Mesendoderm (in vitro differentiated cells): ENCODE data around the gene AP5Z1.

Experiments used
- DNase-seq: peaks from one replicate; pipeline ENCODE4 v3.0.0; 2013
- H2AK5ac ChIP-seq: 2 replicates; pipeline ENCODE4 v1.6.1; 2013; ENCODE audit warnings: low read length, inconsistent platforms
- H2BK120ac ChIP-seq: 2 replicates; pipeline ENCODE4 v1.6.1; 2013; ENCODE audit warnings: low read depth, mild to moderate bottlenecking, low read length, moderate library complexity, mixed read lengths
- H2BK15ac ChIP-seq: replicated peaks from 2 replicates; pipeline ENCODE4 v1.6.1; 2013; ENCODE audit warnings: low read depth, mild to moderate bottlenecking, moderate library complexity
- H2BK5ac ChIP-seq: 2 replicates; pipeline ENCODE4 v1.6.1; 2013; ENCODE audit warnings: low read length, inconsistent platforms
- H3K18ac ChIP-seq: 2 replicates; pipeline ENCODE4 v1.6.1; 2013; ENCODE audit warnings: mild to moderate bottlenecking, low read length, mixed read lengths
- H3K23ac ChIP-seq: one replicate; pipeline ENCODE4 v1.6.1; 2013; ENCODE audit warnings: low read length
- H3K27ac ChIP-seq: 2 replicates; pipeline ENCODE4 v1.5.1; 2013; ENCODE audit warnings: low read depth, mild to moderate bottlenecking, inconsistent platforms, low read length, moderate library complexity
- H3K27me3 ChIP-seq: 2 replicates; pipeline ENCODE4 v1.6.1; 2013; ENCODE audit warnings: low read length, control low read depth, mild to moderate bottlenecking, inconsistent platforms; ENCODE audit not compliant: insufficient read depth, poor library complexity
- H3K36me3 ChIP-seq: 2 replicates; pipeline ENCODE4 v1.6.1; 2013; ENCODE audit warnings: low read length, inconsistent platforms; ENCODE audit not compliant: control insufficient read depth, insufficient read depth
- H3K4ac ChIP-seq: one replicate; pipeline ENCODE4 v1.6.1; 2013; ENCODE audit warnings: low read depth, mild to moderate bottlenecking, low read length, moderate library complexity
- H3K4me1 ChIP-seq: 2 replicates; pipeline ENCODE4 v1.6.1; 2013; ENCODE audit warnings: low read depth, low read length, inconsistent platforms; ENCODE audit not compliant: control insufficient read depth
- H3K4me2 ChIP-seq: 2 replicates; pipeline ENCODE4 v1.6.1; 2013; ENCODE audit warnings: low read length
- H3K4me3 ChIP-seq: 2 replicates; pipeline ENCODE4 v1.5.1; 2013; ENCODE audit warnings: mild to moderate bottlenecking, low read length
- H3K56ac ChIP-seq: one replicate; pipeline ENCODE4 v1.6.1; 2013; ENCODE audit warnings: low read length
- H3K79me1 ChIP-seq: 2 replicates; pipeline ENCODE4 v1.6.1; 2013; ENCODE audit warnings: low read length, inconsistent platforms
- H3K79me2 ChIP-seq: 2 replicates; pipeline ENCODE4 v1.6.1; 2013; ENCODE audit warnings: mild to moderate bottlenecking, low read length; ENCODE audit not compliant: control insufficient read depth, insufficient read depth
- H3K9ac ChIP-seq: 2 replicates; pipeline ENCODE4 v1.6.1; 2013; ENCODE audit warnings: low read length, inconsistent platforms
- H4K5ac ChIP-seq: one replicate; pipeline ENCODE4 v1.6.1; 2013; ENCODE audit warnings: low read length
- H4K8ac ChIP-seq: one replicate; pipeline ENCODE4 v1.6.1; 2013; ENCODE audit warnings: low read depth, mild to moderate bottlenecking, control low read depth, low read length, moderate library complexity
- WGBS: extraction: QIAGEN DNeasy Blood & Tissue Kit; methylation state at CpG from one replicate; pipeline ENCODE4 v1.1.7; 2013; ENCODE audit warnings: low lambda C conversion rate, missing lambda C conversion rate; ENCODE audit not compliant: insufficient coverage; ENCODE audit errors: extremely low coverage; 5-methylcytosine and 5-hydroxymethylcytosine counted together

The AP5Z1 gene

GRCh38 chr7:4788627-4789189, 13.3 kb downstream of the AP5Z1 start:
- no peak overlapping the region for H3K4me3 ChIP-seq
- H3K4me1 ChIP-seq = no peaks in the 10 kb centered on the region
- no peak overlapping the region for H3K4ac ChIP-seq
- no peaks in the 10 kb centered on the region for H3K79me1 ChIP-seq
- no peak for DNase-seq
- H3K79me2 ChIP-seq = no peaks in the 10 kb centered on the region
- H2BK120ac ChIP-seq = no peak overlapping the region
- no peak overlapping the region for H4K8ac ChIP-seq
- no peaks in the 10 kb centered on the region for H3K36me3 ChIP-seq
- no CpG with 5 or more reads among the region's 27 CpGs for WGBS
- H3K18ac ChIP-seq = no peak overlapping the region
- no peak overlapping the region for H3K56ac ChIP-seq
- H3K27me3 ChIP-seq = no peaks in the 10 kb centered on the region
- H3K27ac ChIP-seq = no peak overlapping the region
- no peak overlapping the region for H3K4me2 ChIP-seq
- no peak overlapping the region for H2BK15ac ChIP-seq
- no peak overlapping the region for H3K23ac ChIP-seq
- no peak overlapping the region for H3K9ac ChIP-seq
- H4K5ac ChIP-seq = no peak overlapping the region
- no peak overlapping the region for H2BK5ac ChIP-seq
- no peak overlapping the region for H2AK5ac ChIP-seq

DNA sequence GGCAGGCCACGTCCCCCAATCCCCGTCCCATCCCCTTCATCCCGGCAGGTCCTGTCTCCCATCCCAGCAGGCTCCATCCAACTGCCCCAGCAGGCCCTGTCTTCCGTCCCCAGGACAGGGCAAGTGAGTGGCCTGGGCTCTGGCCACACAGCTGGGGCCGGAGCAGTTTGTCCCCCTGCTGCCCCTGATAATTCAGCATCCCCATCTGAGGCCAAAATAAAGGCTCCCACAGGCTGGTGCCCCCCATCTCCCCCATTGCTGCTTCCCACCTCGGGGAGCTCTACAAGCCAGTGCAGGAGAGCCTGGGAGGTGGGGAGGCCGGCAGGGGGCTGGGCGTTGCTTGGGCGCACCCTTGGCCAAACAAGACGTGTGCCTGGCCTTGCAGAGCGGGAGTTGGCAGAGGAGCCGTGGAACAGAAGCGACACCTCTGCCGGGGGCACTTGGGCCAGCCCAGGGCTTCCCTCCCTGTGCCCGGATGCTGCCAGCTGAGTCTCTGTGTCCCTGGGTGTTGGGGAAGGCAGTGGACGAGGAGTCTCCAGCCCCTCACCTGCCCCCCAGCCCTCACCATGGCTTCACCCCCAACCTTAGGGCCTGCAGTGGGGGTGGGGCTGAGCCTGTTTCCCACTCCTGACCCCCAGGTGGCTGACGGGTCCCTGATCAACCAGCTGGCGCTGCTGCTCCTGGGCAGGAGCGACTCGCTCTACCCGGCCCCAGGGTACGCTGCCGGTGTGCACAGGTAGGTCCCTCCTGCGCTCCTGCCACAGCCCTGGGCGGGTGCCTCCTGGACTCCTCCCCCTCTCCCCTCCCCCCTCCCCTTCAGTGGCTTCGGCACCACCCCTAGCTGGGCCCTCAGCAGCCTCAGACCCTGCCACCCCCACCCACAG, 14.0 kb downstream of the AP5Z1 start:
- WGBS = no CpG with 5 or more reads among the region's 26 CpGs
- H3K36me3 ChIP-seq = no peaks in the 10 kb centered on the region

GRCh38 chr7:4790078-4790465, 14.6 kb downstream of the AP5Z1 start:
- no peak overlapping the region for H3K4me2 ChIP-seq
- H3K4ac ChIP-seq = no peak overlapping the region
- H3K4me1 ChIP-seq = no peaks in the 10 kb centered on the region
- no peak overlapping the region for H2BK15ac ChIP-seq
- no peak overlapping the region for H3K23ac ChIP-seq
- no peak overlapping the region for H2BK5ac ChIP-seq
- no peak overlapping the region for H3K56ac ChIP-seq
- H3K79me1 ChIP-seq = no peaks in the 10 kb centered on the region
- H3K9ac ChIP-seq = no peak overlapping the region
- H3K27me3 ChIP-seq = no peaks in the 10 kb centered on the region
- no peak overlapping the region for H3K4me3 ChIP-seq
- no CpG with 5 or more reads among the region's 9 CpGs for WGBS
- H4K5ac ChIP-seq = no peak overlapping the region
- H3K18ac ChIP-seq = no peak overlapping the region
- no peak overlapping the region for H4K8ac ChIP-seq
- H2AK5ac ChIP-seq = no peak overlapping the region
- H3K79me2 ChIP-seq = no peaks in the 10 kb centered on the region
- H3K36me3 ChIP-seq = no peaks in the 10 kb centered on the region
- no peak overlapping the region for H2BK120ac ChIP-seq
- DNase-seq = no peak
- H3K27ac ChIP-seq = no peak overlapping the region

More for the DNA sequence above, 14.0 kb downstream of the AP5Z1 start:
- Histone ChIP-seq H3K9ac (no peak overlapping the region), H3K79me1 (no peaks in the 10 kb centered on the region), H2BK15ac (no peak overlapping the region), H3K56ac (no peak overlapping the region), H3K23ac (no peak overlapping the region), H2AK5ac (no peak overlapping the region), H4K8ac (no peak overlapping the region), H3K18ac (no peak overlapping the region), H3K4me3 (no peak overlapping the region), H2BK120ac (no peak overlapping the region), H3K4me1 (no peaks in the 10 kb centered on the region), H3K4me2 (no peak overlapping the region), H3K4ac (no peak overlapping the region), H2BK5ac (no peak overlapping the region), H3K27ac (no peak overlapping the region), H3K79me2 (no peaks in the 10 kb centered on the region), H4K5ac (no peak overlapping the region), H3K27me3 (no peaks in the 10 kb centered on the region)
- no peak for DNase-seq

GRCh38 chr7:4790516-4790991, 15.1 kb downstream of the AP5Z1 start:
- H3K27ac ChIP-seq = no peak overlapping the region
- H3K4me3 ChIP-seq = no peak overlapping the region
- no peak overlapping the region for H3K4ac ChIP-seq
- no peaks in the 10 kb centered on the region for H3K79me2 ChIP-seq
- no peak for DNase-seq
- no peak overlapping the region for H4K5ac ChIP-seq
- no peak overlapping the region for H3K18ac ChIP-seq
- no peak overlapping the region for H4K8ac ChIP-seq
- H3K79me1 ChIP-seq = no peaks in the 10 kb centered on the region
- H2BK15ac ChIP-seq = no peak overlapping the region
- no peak overlapping the region for H3K4me2 ChIP-seq
- no peak overlapping the region for H2BK5ac ChIP-seq
- no peaks in the 10 kb centered on the region for H3K27me3 ChIP-seq
- H2AK5ac ChIP-seq = no peak overlapping the region
- WGBS = no CpG with 5 or more reads among the region's 24 CpGs
- no peak overlapping the region for H2BK120ac ChIP-seq
- no peak overlapping the region for H3K23ac ChIP-seq
- no peaks in the 10 kb centered on the region for H3K4me1 ChIP-seq
- H3K9ac ChIP-seq = no peak overlapping the region
- no peak overlapping the region for H3K56ac ChIP-seq
- H3K36me3 ChIP-seq = no peaks in the 10 kb centered on the region

DNA sequence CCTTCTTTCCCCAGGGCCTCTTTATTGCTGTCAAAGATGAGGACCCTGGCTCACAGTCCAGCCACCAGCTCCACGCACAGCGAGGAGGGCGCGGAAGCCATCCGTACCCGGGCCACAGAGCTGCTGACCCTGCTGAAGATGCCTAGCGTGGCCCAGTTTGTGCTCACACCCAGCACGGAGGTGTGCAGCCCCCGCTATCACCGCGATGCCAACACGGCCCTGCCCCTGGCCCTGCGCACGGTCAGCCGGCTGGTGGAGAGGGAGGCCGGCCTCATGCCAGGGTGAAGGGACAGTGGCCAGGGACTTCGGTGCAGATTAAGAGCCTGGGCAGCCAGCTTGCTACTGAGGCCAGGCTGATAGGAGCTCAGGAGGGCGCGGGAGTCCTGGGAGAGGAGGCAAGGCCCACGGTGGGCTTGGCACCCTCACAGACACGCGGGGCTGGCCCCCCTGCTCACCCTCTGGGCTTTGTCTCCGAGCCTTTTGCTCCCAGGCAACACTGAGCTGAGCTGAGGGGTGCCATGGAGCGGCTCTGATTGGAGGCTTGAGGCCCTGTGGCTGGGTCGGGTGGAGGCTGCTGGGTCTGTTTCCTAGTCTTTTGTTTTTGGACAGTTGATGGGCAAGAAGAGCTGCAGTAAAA, 15.8 kb downstream of the AP5Z1 start:
- no peak overlapping the region for H2BK120ac ChIP-seq
- H3K27me3 ChIP-seq = no peaks in the 10 kb centered on the region
- H2BK5ac ChIP-seq = no peak overlapping the region
- WGBS = no CpG with 5 or more reads among the region's 25 CpGs
- no peak overlapping the region for H3K4me3 ChIP-seq
- H3K4me2 ChIP-seq = no peak overlapping the region
- H3K27ac ChIP-seq = no peak overlapping the region
- H2BK15ac ChIP-seq = no peak overlapping the region
- no peak overlapping the region for H3K56ac ChIP-seq
- no peak overlapping the region for H3K9ac ChIP-seq
- no peak overlapping the region for H3K23ac ChIP-seq
- H3K79me2 ChIP-seq = no peaks in the 10 kb centered on the region
- no peaks in the 10 kb centered on the region for H3K4me1 ChIP-seq
- no peak overlapping the region for H2AK5ac ChIP-seq
- no peaks in the 10 kb centered on the region for H3K36me3 ChIP-seq
- H4K8ac ChIP-seq = no peak overlapping the region
- H3K18ac ChIP-seq = no peak overlapping the region
- DNase-seq = no peak
- H3K79me1 ChIP-seq = no peaks in the 10 kb centered on the region
- no peak overlapping the region for H4K5ac ChIP-seq
- H3K4ac ChIP-seq = no peak overlapping the region
